Duodenal mucosa (tissue), 2 donors: ENCODE data around the gene PAOX.

ENCODE experiments used
- H3K27ac ChIP-seq: one replicate; pipeline ENCODE4 v1.7.0; 2013; ENCODE audit warnings: low read depth, low read length
- H3K27me3 ChIP-seq, 2 donors: one replicate each; pipeline ENCODE4 v1.7.0; 2013; ENCODE audit warnings: low read length in 2 of 2, control low read depth in 1 of 2; ENCODE audit not compliant: insufficient read depth in 2 of 2, control insufficient read depth in 1 of 2
- H3K36me3 ChIP-seq, 2 donors: one replicate each; pipeline ENCODE4 v1.7.0; 2013; ENCODE audit warnings: low read length in 2 of 2, control low read depth in 1 of 2; ENCODE audit not compliant: insufficient read depth in 2 of 2, control insufficient read depth in 1 of 2
- H3K4me1 ChIP-seq, 2 donors: one replicate each; pipeline ENCODE4 v1.7.0; 2013; ENCODE audit warnings: low read length in 2 of 2, control low read depth in 1 of 2; ENCODE audit not compliant: insufficient read depth in 2 of 2, control insufficient read depth in 1 of 2
- H3K4me3 ChIP-seq, 2 donors: one replicate each; pipeline ENCODE4 v1.7.0; 2013; ENCODE audit warnings: low read length in 2 of 2, low read depth in 1 of 2
- H3K9ac ChIP-seq, 2 donors: one replicate each; pipeline ENCODE4 v1.7.0; 2013; ENCODE audit warnings: low read length in 2 of 2, low read depth in 1 of 2
- H3K9me3 ChIP-seq, 2 donors: one replicate each; pipeline ENCODE4 v1.7.0; 2013; ENCODE audit warnings: low read length in 2 of 2, control low read depth in 1 of 2; ENCODE audit not compliant: control insufficient read depth in 1 of 2

PAOX gene

GRCh38 chr10:133338080-133339071 lies 40.7 kb upstream of the PAOX start:
- Histone ChIP-seq H3K9ac (no peak overlapping the region), H3K4me3 (no peak overlapping the region), H3K9me3 (no peaks in the 10 kb centered on the region), H3K4me1 (peaks cover 11 to 22% of the 10 kb centered on the region in 2 donors), H3K27me3 (peaks cover 26 to 44% of the 10 kb centered on the region in 2 donors), H3K27ac (no peak overlapping the region), H3K36me3 (no peaks in the 10 kb centered on the region)

DNA sequence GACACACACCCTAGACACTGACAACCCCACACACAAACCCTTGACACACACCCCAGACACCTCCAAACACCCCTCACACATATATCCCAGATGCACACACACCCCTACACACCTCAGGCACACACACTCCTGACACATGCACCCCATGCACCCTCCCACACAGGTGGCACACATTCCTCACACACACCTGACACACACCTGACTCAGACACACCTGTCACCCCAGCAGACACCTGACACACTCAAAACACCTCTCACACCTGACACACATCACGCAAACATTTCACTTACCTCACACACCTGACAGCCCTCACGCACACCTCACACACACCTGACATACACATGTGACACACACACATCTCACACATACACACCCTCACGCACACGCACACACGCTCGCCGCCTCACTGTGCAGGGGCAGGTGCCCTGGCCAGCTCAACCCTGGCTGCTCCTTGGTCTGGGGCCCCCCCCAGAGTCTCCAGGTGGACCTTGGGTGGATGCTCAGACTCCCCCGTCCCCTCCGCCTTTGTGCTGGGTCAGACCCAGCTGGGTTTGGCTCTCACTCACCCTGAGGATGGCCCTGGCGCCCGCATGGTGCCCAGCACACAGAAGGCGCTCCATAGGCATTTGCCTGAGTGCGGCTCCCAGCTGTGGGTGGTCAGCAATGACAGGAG lies 39.2 kb upstream of the PAOX start:
- Histone ChIP-seq H3K4me1 (peaks cover 11 to 24% of the 10 kb centered on the region in 2 donors), H3K4me3 (no peak overlapping the region), H3K27ac (no peak overlapping the region), H3K36me3 (no peaks in the 10 kb centered on the region), H3K9me3 (no peaks in the 10 kb centered on the region), H3K27me3 (peaks cover 21 to 39% of the 10 kb centered on the region in 2 donors), H3K9ac (no peak overlapping the region)

DNA sequence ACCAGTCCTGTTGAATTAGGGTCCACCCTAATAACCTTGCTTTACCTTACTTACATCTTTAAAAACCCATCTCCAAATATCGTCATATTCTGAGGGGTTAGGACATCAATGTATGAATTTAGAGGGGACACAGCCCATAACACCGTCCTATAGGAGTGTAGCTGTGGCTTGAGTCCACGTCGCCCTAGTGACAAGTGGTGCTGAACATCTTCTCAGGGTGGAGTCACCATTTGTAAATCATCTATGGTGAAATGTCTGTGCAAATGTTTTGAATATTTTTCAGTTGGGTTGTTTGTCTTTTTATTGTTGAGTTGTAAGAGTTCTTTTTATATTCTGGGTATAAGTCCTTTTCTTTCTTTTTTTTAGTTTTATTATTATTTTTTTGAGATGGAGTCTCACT lies 37.1 kb upstream of the PAOX start:
- Histone ChIP-seq H3K36me3 (no peaks in the 10 kb centered on the region), H3K27me3 (peaks cover 12 to 21% of the 10 kb centered on the region in 2 donors), H3K9ac (no peak overlapping the region), H3K4me3 (no peak overlapping the region), H3K27ac (no peak overlapping the region), H3K9me3 (no peaks in the 10 kb centered on the region), H3K4me1 (peaks cover 6 to 23% of the 10 kb centered on the region in 2 donors)

GRCh38 chr10:133342942-133343341 lies 36.1 kb upstream of the PAOX start:
- Histone ChIP-seq H3K9ac (peak overlapping the region in 1 of 2 donors; percentile 57), H3K27me3 (peaks cover 2 to 11% of the 10 kb centered on the region in 2 donors), H3K4me1 (peaks cover 6 to 18% of the 10 kb centered on the region in 2 donors), H3K27ac (no peak overlapping the region), H3K4me3 (peak overlapping the region; percentile 21 to 45), H3K9me3 (no peaks in the 10 kb centered on the region), H3K36me3 (no peaks in the 10 kb centered on the region)

GRCh38 chr10:133343558-133343957 lies 35.5 kb upstream of the PAOX start:
- H3K4me1 ChIP-seq: peaks cover 6 to 18% of the 10 kb centered on the region in 2 donors
- H3K27ac ChIP-seq: no peak overlapping the region
- peak overlapping the region in 1 of 2 donors; percentile 57 for H3K9ac ChIP-seq
- no peaks in the 10 kb centered on the region for H3K9me3 ChIP-seq
- peak overlapping the region; percentile 21 to 45 for H3K4me3 ChIP-seq
- H3K36me3 ChIP-seq: no peaks in the 10 kb centered on the region
- peaks cover 0 to 6% of the 10 kb centered on the region in 2 donors for H3K27me3 ChIP-seq

DNA sequence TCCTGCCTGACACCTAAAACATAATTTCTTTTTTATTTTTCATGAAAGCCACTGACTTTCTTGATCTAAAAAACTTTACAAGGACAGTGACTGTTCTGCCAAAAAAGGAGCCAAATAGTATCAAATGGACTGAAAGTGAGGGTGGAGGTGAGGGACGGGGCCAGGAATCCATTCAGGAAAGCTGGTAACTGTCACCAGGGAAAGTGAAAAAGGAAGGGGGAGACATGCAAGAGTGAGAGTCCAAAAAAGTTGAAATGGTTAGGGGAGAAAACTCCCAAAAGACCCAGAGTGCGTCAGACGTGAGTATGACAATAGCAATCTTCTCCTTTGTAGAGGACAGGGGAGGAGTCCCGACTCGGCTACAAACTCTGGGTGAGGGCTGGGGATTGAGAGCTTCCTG lies 34.8 kb upstream of the PAOX start:
- H3K27ac ChIP-seq: no peak overlapping the region
- H3K36me3 ChIP-seq: no peaks in the 10 kb centered on the region
- H3K4me3 ChIP-seq: no peak overlapping the region
- H3K9ac ChIP-seq: no peak overlapping the region
- peaks cover 10 to 21% of the 10 kb centered on the region in 2 donors for H3K4me1 ChIP-seq
- peaks cover 0 to 2% of the 10 kb centered on the region in 2 donors for H3K27me3 ChIP-seq
- no peaks in the 10 kb centered on the region for H3K9me3 ChIP-seq

DNA sequence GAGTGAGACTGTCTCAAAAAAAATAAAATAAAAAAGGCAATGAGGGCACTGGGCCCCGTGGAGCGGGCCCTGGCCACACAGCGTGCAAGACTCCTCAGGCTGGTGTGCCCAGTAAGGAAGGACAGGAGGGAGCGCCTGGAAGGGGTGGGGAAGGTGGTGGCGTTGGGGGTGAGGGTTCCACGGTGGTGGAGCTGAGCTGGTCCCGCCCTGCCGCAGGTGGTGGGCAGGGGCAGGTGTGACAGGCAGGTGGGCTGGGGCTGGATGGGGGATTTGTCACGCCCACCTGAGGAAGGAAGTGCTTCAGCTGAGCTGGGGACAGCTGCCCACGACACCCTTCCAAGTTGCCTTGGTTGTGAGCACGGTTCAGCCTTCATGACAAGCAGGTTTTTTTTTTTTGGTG lies 32.6 kb upstream of the PAOX start:
- Histone ChIP-seq H3K27ac (no peak overlapping the region), H3K4me3 (no peak overlapping the region), H3K4me1 (peaks cover 13 to 25% of the 10 kb centered on the region in 2 donors), H3K36me3 (no peaks in the 10 kb centered on the region), H3K9ac (no peak overlapping the region), H3K27me3 (peaks cover 0 to 5% of the 10 kb centered on the region in 2 donors), H3K9me3 (no peaks in the 10 kb centered on the region)

- H3K9ac ChIP-seq: peak overlapping the region; percentile 43 to 78
Observed at GRCh38 chr10:133347710-133348517, 31.1 kb upstream of the PAOX start.

GRCh38 chr10:133349160-133349568 lies 29.9 kb upstream of the PAOX start:
- no peak overlapping the region for H3K9ac ChIP-seq
- H3K27ac ChIP-seq: no peak overlapping the region
- peaks cover 0 to 5% of the 10 kb centered on the region in 2 donors for H3K27me3 ChIP-seq
- peaks cover 7 to 18% of the 10 kb centered on the region in 2 donors for H3K4me1 ChIP-seq
- H3K36me3 ChIP-seq: peaks cover 0 to 5% of the 10 kb centered on the region in 2 donors
- H3K4me3 ChIP-seq: no peak overlapping the region
- H3K9me3 ChIP-seq: no peaks in the 10 kb centered on the region

More at GRCh38 chr10:133347710-133348517, 31.1 kb upstream of the PAOX start:
- Histone ChIP-seq H3K9me3 (no peaks in the 10 kb centered on the region), H3K4me3 (peak overlapping the region; percentile 67 to 72), H3K27me3 (peaks cover 0 to 5% of the 10 kb centered on the region in 2 donors), H3K4me1 (peaks cover 12 to 24% of the 10 kb centered on the region in 2 donors), H3K27ac (peak overlapping the region; percentile 62), H3K36me3 (peaks cover 0 to 5% of the 10 kb centered on the region in 2 donors)
